Peyer's patch (tissue), 4 donors: Measurements from ENCODE around the gene TEX35.

ENCODE experiments used
- POLR2A ChIP-seq, 2 donors: fragments of 450-650 bp; IDR thresholded peaks; one replicate each; pipeline ENCODE4 v1.5.1; 2017; ENCODE audit warnings: antibody characterized with exemption in 2 of 2, mild to moderate bottlenecking in 2 of 2, moderate library complexity in 2 of 2
- TF ChIP-seq, protein P1 (sequence below), 6 experiments: fragments of 450-650 bp in 4 of 6; fragments of 200-600 bp in 2 of 6; sonication (generic) in 1 of 6; IDR thresholded peaks; one replicate each; pipeline ENCODE4 v1.5.1; 2017 to 2019; ENCODE audit warnings: antibody characterized with exemption in 6 of 6, mild to moderate bottlenecking in 3 of 6, moderate library complexity in 1 of 6

- no peak for TF ChIP-seq POLR2A (IDR thresholded peaks at IDR 0.05)
- TF ChIP-seq, protein P1, sequence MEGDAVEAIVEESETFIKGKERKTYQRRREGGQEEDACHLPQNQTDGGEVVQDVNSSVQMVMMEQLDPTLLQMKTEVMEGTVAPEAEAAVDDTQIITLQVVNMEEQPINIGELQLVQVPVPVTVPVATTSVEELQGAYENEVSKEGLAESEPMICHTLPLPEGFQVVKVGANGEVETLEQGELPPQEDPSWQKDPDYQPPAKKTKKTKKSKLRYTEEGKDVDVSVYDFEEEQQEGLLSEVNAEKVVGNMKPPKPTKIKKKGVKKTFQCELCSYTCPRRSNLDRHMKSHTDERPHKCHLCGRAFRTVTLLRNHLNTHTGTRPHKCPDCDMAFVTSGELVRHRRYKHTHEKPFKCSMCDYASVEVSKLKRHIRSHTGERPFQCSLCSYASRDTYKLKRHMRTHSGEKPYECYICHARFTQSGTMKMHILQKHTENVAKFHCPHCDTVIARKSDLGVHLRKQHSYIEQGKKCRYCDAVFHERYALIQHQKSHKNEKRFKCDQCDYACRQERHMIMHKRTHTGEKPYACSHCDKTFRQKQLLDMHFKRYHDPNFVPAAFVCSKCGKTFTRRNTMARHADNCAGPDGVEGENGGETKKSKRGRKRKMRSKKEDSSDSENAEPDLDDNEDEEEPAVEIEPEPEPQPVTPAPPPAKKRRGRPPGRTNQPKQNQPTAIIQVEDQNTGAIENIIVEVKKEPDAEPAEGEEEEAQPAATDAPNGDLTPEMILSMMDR (IDR thresholded peaks at IDR 0.05) = no peak
Observed at GRCh38 chr1:178565586-178565985, 52.7 kb downstream of the TEX35 start.
